GM10248 (cell line): ENCODE measurements around the gene EHBP1.

Source experiments
- CTCF ChIA-PET: fragments of 300-600 bp; sonication (Branson Sonifier 250); formaldehyde crosslinking; extraction: SDS; loops from one replicate; lab custom pipeline; 2021; ENCODE audit warnings: antibody characterized with exemption; lab: Yijun Ruan, JAX
- POLR2A ChIA-PET: fragments of 350-650 bp; sonication (Branson Sonifier 250); formaldehyde crosslinking; extraction: SDS; loops from one replicate; lab custom pipeline; 2020; ENCODE audit warnings: antibody characterized with exemption; lab: Yijun Ruan, JAX
- DNase-seq: peaks from one replicate; pipeline ENCODE4 v3.0.0; 2012; ENCODE audit errors: extremely low spot score
- TF ChIP-seq, protein P1 (sequence below): IDR thresholded peaks from 2 replicates; pipeline ENCODE4 v1.5.1; 2012; ENCODE audit warnings: mild to moderate bottlenecking, low read depth; ENCODE audit errors: extremely low read depth, missing control alignments, control extremely low read depth

Gene EHBP1

DNA sequence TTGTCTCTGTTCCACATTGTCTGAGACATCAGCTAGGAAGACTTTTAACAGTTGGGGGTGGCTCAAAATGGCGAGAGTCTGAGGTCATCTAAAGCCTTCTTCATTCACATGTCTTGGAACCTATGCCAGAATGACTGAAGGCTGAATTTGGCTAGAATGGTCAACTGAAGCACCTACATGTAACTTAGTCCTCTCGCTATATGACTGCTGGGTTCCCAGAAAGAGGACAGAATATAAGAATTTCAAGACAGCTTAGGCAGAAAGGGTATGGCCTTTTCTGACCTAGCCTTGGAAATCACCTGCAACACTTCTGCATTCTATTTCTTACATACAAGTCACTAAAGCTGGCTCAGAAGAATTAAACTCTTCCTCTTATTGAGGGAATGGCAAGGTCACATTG is 269.5 kb downstream of the EHBP1 start:
- CTCF ChIA-PET = interaction anchor here (1.0 to 1.6 kb wide), 2 partner anchors 11 to 16 kb away, joined by 3 to 5 read pairs; no protein-coding TSS in a partner anchor

GRCh38 chr2:62991605-62992004 is 286.1 kb downstream of the EHBP1 start:
- DNase-seq = no peak
- CTCF ChIA-PET = interaction anchor here (1.0 to 1.9 kb wide), 4 partner anchors 9 to 12 kb away, joined by 3 to 5 read pairs (median 5); no protein-coding TSS in a partner anchor
- POLR2A ChIA-PET = no interaction called here
- TF ChIP-seq, protein P1, sequence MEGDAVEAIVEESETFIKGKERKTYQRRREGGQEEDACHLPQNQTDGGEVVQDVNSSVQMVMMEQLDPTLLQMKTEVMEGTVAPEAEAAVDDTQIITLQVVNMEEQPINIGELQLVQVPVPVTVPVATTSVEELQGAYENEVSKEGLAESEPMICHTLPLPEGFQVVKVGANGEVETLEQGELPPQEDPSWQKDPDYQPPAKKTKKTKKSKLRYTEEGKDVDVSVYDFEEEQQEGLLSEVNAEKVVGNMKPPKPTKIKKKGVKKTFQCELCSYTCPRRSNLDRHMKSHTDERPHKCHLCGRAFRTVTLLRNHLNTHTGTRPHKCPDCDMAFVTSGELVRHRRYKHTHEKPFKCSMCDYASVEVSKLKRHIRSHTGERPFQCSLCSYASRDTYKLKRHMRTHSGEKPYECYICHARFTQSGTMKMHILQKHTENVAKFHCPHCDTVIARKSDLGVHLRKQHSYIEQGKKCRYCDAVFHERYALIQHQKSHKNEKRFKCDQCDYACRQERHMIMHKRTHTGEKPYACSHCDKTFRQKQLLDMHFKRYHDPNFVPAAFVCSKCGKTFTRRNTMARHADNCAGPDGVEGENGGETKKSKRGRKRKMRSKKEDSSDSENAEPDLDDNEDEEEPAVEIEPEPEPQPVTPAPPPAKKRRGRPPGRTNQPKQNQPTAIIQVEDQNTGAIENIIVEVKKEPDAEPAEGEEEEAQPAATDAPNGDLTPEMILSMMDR = no peak

More for the DNA sequence above, 269.5 kb downstream of the EHBP1 start:
- POLR2A ChIA-PET = no interaction called here
- DNase-seq = no peak
- TF ChIP-seq, protein P1 = no peak

DNA sequence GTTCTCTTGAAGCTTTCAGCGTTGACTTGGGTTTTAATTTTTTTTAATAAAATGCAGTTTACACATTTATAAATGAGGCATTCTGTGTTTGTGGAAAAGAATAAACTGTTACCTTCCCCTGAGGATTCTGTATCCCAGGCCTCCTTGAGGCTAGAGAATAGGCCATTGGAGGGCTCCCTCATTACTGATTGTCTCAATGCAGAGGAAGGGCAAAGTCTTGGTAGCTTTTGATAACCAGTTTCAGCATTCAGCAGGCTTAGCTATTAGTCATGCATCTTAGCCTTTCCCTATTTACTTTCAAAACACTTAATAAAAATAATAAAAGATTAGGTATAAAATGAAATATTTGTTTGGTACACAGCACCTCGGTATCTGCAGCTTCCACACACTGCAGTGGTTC is 287.0 kb downstream of the EHBP1 start:
- TF ChIP-seq, protein P1 = no peak
- ChIA-PET CTCF (interaction anchor here (1.0 to 1.8 kb wide), 4 partner anchors 11 to 39 kb away, joined by 3 to 5 read pairs (median 4); no protein-coding TSS in a partner anchor), POLR2A (no interaction called here)
- no peak for DNase-seq

DNA sequence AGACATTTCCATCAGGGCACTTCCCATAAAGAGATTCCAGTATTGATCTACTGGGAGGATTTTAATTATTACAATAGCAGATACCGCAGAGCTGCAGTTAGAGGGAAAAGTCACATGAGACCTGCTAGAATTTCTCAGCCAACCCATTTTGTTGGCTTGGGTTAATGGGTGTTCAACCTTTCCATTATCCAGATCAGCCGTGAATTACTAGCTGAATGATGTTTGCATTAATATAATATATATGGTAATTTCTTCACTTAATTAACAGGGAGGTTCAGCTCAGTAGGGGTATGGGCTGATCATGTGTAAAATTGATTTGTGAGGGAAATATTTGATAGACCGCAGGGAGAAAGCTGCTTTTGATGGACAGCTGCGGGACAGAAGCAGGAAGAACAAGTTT is 288.7 kb downstream of the EHBP1 start:
- POLR2A ChIA-PET = no interaction called here
- CTCF ChIA-PET = interaction anchor here (1.3 kb wide), 1 partner anchor 14 kb away, joined by 4 read pairs; no protein-coding TSS in a partner anchor
- DNase-seq = no peak
- TF ChIP-seq, protein P1 = no peak

DNA sequence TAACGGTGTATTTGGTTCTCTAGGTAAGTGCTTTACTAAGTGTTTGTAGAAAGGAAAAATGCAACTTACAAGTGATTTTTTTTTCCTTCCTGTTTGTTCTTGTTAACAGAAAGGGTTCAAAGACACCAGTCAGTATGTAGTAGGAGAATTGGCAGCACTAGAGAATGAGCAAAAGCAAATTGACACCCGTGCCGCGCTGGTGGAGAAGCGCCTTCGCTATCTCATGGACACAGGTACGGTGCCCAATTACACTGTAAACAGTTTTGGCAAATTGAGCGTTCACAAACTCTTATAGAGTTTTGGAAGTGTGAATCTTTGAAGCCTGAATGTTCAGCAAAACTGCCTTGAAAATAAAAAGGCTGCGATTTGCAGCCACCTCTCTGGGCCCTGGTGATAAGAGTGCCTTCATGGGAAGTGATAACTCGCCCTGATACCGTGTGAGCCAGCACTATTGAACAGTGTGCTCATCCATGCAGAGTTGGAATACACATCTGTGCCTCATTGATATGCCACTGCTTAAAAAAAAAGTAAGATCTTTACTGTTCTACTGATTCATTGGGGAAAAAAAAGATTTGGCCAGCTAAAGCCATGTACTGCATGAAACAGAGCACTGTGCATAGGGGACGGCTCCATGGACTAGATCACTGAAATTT is 291.1 kb downstream of the EHBP1 start:
- DNase-seq = no peak
- TF ChIP-seq, protein P1 = no peak
- CTCF ChIA-PET = interaction anchor here (0.8 kb wide), 1 partner anchor 10 kb away, joined by 3 read pairs; no protein-coding TSS in a partner anchor
- POLR2A ChIA-PET = no interaction called here

DNA sequence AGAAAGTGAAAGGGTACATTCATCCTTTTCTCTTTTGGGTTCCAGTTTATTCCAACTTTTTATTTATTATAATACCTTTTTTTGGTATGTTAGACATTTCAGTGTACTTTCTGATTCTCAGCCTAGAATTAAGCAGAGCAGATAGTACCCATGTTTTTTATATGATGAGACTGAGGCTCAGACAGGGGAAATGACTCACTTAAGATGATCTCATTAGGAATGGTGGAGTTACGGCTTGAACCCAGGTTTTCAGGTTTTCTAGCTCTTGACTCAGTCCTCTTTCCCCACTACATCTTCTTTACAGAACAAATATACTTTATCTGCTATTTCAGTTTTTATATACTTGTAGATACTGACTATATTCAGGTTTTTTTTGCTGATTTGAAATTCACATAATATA is 293.4 kb downstream of the EHBP1 start:
- ChIA-PET POLR2A (no interaction called here), CTCF (interaction anchor here (1.1 to 2.0 kb wide), 2 partner anchors 19 to 32 kb away, joined by 3 to 5 read pairs; no protein-coding TSS in a partner anchor)
- DNase-seq = no peak
- TF ChIP-seq, protein P1 = no peak
